ENCODE data around the gene ATG4B.

Gene ATG4B

DNA sequence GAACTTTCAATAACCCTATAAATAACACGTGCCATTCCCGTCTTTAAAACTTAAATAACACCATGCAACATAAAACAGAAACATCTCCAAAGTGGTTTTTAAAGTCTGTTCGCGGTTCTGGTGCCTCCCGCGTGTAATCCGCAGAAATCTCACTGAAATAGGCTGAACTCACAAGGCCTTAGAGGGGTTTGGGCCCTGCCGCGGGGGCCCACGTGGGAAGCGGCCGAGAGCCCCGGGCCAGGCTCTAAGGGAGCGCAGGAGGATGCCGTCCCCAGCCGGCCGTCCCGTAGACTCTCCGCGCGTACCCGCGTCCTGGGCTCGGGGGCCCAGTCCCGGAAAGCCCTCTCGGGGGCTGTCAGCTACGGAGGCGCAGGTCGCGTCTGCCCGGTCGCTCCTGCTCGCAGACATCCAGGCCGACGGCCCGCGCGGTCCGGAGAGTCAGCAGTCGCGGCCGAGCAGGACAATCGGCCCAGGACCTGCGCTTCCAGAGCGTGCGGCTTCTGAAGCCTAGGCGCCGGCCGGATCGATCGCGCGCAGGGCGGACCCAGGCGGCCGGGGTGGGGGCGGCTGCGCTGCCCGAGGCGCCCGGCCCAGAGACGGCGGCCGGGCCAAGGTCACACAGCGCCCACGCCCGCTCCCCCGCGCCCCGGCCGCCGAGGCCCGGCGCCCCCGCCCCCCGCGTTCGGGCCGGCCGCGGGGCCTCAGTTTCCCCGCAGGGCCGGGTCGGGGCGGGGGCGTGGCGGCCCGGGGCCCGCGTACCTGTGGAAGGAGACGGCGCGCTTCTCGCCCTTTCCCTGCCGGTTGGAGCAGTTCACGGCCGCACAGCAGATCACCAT is 1.1 kb upstream of the ATG4B start:
- Histone ChIP-seq H3K36me3 (peaks cover 52% of the 10 kb centered on the region), H3K4me3 (ENCODE audit: low read depth, low read length) (peak overlapping the region; percentile 90), H3K9me3 (no peaks in the 10 kb centered on the region), H3K4me1 (no peaks in the 10 kb centered on the region), H3K27me3 (no peaks in the 10 kb centered on the region)
- TF ChIP-seq, protein P1, sequence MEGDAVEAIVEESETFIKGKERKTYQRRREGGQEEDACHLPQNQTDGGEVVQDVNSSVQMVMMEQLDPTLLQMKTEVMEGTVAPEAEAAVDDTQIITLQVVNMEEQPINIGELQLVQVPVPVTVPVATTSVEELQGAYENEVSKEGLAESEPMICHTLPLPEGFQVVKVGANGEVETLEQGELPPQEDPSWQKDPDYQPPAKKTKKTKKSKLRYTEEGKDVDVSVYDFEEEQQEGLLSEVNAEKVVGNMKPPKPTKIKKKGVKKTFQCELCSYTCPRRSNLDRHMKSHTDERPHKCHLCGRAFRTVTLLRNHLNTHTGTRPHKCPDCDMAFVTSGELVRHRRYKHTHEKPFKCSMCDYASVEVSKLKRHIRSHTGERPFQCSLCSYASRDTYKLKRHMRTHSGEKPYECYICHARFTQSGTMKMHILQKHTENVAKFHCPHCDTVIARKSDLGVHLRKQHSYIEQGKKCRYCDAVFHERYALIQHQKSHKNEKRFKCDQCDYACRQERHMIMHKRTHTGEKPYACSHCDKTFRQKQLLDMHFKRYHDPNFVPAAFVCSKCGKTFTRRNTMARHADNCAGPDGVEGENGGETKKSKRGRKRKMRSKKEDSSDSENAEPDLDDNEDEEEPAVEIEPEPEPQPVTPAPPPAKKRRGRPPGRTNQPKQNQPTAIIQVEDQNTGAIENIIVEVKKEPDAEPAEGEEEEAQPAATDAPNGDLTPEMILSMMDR (IDR thresholded peaks at IDR 0.05; ENCODE audit: low read depth, low read length) = no peak
- peak; percentile 62 for DNase-seq

- peak; percentile 57 for DNase-seq
- TF ChIP-seq, protein P1 (IDR thresholded peaks at IDR 0.05; ENCODE audit: low read depth, low read length) = no peak
- Histone ChIP-seq H3K9me3 (no peaks in the 10 kb centered on the region), H3K4me3 (ENCODE audit: low read depth, low read length) (peak overlapping the region; percentile 90), H3K36me3 (peaks cover 38% of the 10 kb centered on the region), H3K27me3 (no peaks in the 10 kb centered on the region), H3K4me1 (no peaks in the 10 kb centered on the region)
These were observed 535 bp downstream of the ATG4B start for GRCh38 chr2:241637795-241638660.

DNA sequence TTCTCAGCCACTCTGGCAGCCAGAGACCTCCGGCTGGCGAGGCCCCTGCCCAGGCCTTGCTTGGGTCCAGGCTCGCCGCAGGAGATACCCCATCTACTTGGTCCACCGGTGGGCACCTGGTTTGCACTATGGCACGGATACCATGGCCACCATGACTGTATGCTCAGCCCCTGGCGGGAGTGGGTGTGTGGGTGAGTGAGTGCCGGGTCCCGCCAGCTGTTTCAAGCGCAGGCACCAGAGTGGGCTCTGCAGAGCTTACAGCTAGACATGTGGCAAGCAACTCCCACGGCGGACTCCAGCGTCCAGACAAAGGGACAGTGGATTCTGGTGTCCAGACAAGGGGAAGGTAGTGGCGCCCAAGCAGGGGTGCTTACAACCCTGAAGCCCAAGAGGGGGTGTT is 1.4 kb downstream of the ATG4B start:
- TF ChIP-seq, protein P1 (IDR thresholded peaks at IDR 0.05; ENCODE audit: low read depth, low read length) = no peak
- DNase-seq = no peak
- Histone ChIP-seq H3K4me3 (ENCODE audit: low read depth, low read length) (peak overlapping the region; percentile 90; the same call in 1 of the 2 replicates), H3K4me1 (no peaks in the 10 kb centered on the region), H3K36me3 (peaks cover 29% of the 10 kb centered on the region), H3K9me3 (no peaks in the 10 kb centered on the region), H3K27me3 (no peaks in the 10 kb centered on the region)

GRCh38 chr2:241639385-241639784 is 1.9 kb downstream of the ATG4B start:
- H3K4me1 ChIP-seq = no peaks in the 10 kb centered on the region
- no peaks in the 10 kb centered on the region for H3K27me3 ChIP-seq
- DNase-seq = no peak
- peaks cover 24% of the 10 kb centered on the region for H3K36me3 ChIP-seq
- no peak overlapping the region for H3K4me3 ChIP-seq (ENCODE audit: low read depth, low read length)
- TF ChIP-seq, protein P1 (IDR thresholded peaks at IDR 0.05; ENCODE audit: low read depth, low read length) = no peak
- no peaks in the 10 kb centered on the region for H3K9me3 ChIP-seq

DNA sequence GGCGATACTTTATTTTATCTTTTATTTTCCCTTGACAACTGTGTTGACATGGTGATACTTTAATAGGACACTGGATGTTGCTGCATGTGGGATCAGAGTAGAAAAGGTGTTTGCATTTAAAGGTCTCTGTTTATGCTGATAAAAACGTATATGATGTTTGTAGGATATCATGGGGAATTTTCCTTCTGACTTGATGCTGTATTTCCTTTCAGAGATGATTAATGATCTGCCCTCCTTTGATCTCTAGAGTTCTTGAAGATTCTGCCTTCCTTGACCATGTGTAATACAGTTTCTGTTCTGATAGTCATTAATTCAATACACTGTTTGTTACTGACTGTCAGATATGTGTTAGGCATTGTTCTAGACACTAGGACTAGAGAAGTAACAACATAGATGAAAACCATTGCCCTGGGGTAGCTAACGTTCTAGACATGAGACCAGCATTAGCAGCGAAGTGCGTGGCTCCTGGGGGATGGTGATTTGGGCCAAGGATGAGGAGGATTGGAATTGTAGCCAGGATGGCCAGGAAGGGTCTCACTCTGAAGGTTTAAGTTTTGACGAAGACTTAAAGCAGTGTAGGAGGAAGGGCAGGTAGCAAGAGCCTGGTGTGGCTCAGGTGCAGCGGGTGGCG is 2.8 kb downstream of the ATG4B start:
- H3K27me3 ChIP-seq = no peaks in the 10 kb centered on the region
- no peaks in the 10 kb centered on the region for H3K9me3 ChIP-seq
- H3K4me1 ChIP-seq = no peaks in the 10 kb centered on the region
- TF ChIP-seq, protein P1 (IDR thresholded peaks at IDR 0.05; ENCODE audit: low read depth, low read length) = no peak
- H3K36me3 ChIP-seq = peaks cover 15% of the 10 kb centered on the region
- no peak for DNase-seq
- no peak overlapping the region for H3K4me3 ChIP-seq (ENCODE audit: low read depth, low read length)
